SK-N-SH (cell line): ENCODE results near the gene FOXD4L1. TPM values are rescaled to one million over a fixed set of nuclear protein-coding genes. Genes with fewer than 3 reads are reported as not detected.
"Not testable (repeated sequence)": the region's sequence is repeated elsewhere in the genome, so short reads cannot be mapped to it uniquely, and the experiment has no call there.

Experiments
- CTCF ChIA-PET: fragments of 300-600, 350-600 bp; formaldehyde crosslinking; extraction: SDS; loops from one replicate; lab custom pipeline; 2021; lab: Yijun Ruan, JAX
- POLR2A ChIA-PET: fragments of 350-600 bp; sonication (Branson Sonifier 250); formaldehyde crosslinking; extraction: SDS; loops from one replicate; lab custom pipeline; 2020; ENCODE audit warnings: antibody characterized with exemption, inconsistent platforms; lab: Yijun Ruan, JAX
- DNase-seq: peaks from one replicate; pipeline ENCODE4 v3.0.0; 2012
- H2AFZ ChIP-seq: fragments of 200-600 bp; sonication (generic); 2 replicates; pipeline ENCODE4 v1.8.1; 2016; ENCODE audit warnings: antibody characterized with exemption, mild to moderate bottlenecking, low read depth
- H3F3A ChIP-seq: fragments of 200-600 bp; sonication (generic); replicated peaks from 2 replicates; pipeline ENCODE3; 2016; ENCODE audit warnings: antibody characterized with exemption, mild to moderate bottlenecking; ENCODE audit not compliant: insufficient read depth
- H3K27ac ChIP-seq, 2 experiments: fragments of 200-500 bp in 1 of 2; fragments of 200-600 bp in 1 of 2; sonication (Bioruptor generic) in 1 of 2; sonication (generic), shearing (Covaris generic) in 1 of 2; 2 replicates each; pipeline versions ENCODE4 v1.5.1 to v1.6.1; 2014 to 2016; ENCODE audit warnings: low read depth in 2 of 2, inconsistent platforms in 1 of 2, low read length in 1 of 2, mild to moderate bottlenecking in 1 of 2, mixed read lengths in 1 of 2
- H3K27me3 ChIP-seq: fragments of 200-600 bp; sonication (generic), shearing (Covaris generic); 2 replicates; pipeline ENCODE4 v1.6.1; 2016; ENCODE audit warnings: mixed run types; ENCODE audit not compliant: insufficient read depth
- H3K36me3 ChIP-seq, 2 experiments: fragments of 200-500 bp in 1 of 2; fragments of 200-600 bp in 1 of 2; sonication (Bioruptor generic) in 1 of 2; sonication (generic) in 1 of 2; replicated peaks in 1 of 2; 2 replicates each; pipeline versions ENCODE3 to v1.5.1; 2014 to 2016; ENCODE audit warnings: low read length in 1 of 2, mild to moderate bottlenecking in 1 of 2; ENCODE audit not compliant: insufficient read depth in 2 of 2, control insufficient read depth in 1 of 2
- H3K4me1 ChIP-seq, 2 experiments: fragments of 200-500 bp in 1 of 2; fragments of 200-600 bp in 1 of 2; sonication (Bioruptor generic) in 1 of 2; sonication (generic), shearing (Covaris generic) in 1 of 2; 2 replicates each; pipeline versions ENCODE4 v1.5.1 to v1.6.1; 2014 to 2016; ENCODE audit warnings: low read depth in 1 of 2, low read length in 1 of 2, mixed run types in 1 of 2; ENCODE audit not compliant: insufficient read depth in 2 of 2, control insufficient read depth in 1 of 2
- H3K4me2 ChIP-seq: fragments of 200-600 bp; sonication (generic), shearing (Covaris generic); 2 replicates; pipeline ENCODE4 v1.6.1; 2017; ENCODE audit warnings: mixed run types
- H3K4me3 ChIP-seq, 2 experiments: fragments of 200-500 bp in 1 of 2; fragments of 200-600 bp in 1 of 2; sonication (Bioruptor generic) in 1 of 2; sonication (generic), shearing (Covaris generic) in 1 of 2; 2 replicates each; pipeline versions ENCODE4 v1.5.1 to v1.8.1; 2014 to 2016; ENCODE audit warnings: low read depth in 2 of 2, inconsistent platforms in 1 of 2, low read length in 1 of 2, mild to moderate bottlenecking in 1 of 2, mixed read lengths in 1 of 2, moderate library complexity in 1 of 2
- H3K79me2 ChIP-seq: fragments of 200-600 bp; sonication (generic); 2 replicates; pipeline ENCODE4 v1.8.1; 2017; ENCODE audit warnings: mild to moderate bottlenecking; ENCODE audit not compliant: insufficient read depth
- H3K9ac ChIP-seq: fragments of 200-600 bp; sonication (generic); 2 replicates; pipeline ENCODE4 v1.6.1; 2017; ENCODE audit warnings: mixed run types
- H3K9me2 ChIP-seq: fragments of 200-600 bp; sonication (generic); 2 replicates; pipeline ENCODE4 v1.6.1; 2017; ENCODE audit warnings: mixed run types
- H3K9me3 ChIP-seq: fragments of 200-600 bp; sonication (generic); 2 replicates; pipeline ENCODE4 v1.6.1; 2017; ENCODE audit warnings: mixed run types, mild to moderate bottlenecking, moderate library complexity
- H4K20me1 ChIP-seq: fragments of 200-600 bp; sonication (generic); 2 replicates; pipeline ENCODE4 v1.6.1; 2017; ENCODE audit warnings: mild to moderate bottlenecking, mixed run types; ENCODE audit not compliant: insufficient read depth
- WGBS: methylation state at CpG from one replicate; pipeline ENCODE4 v1.1.6; 2017; ENCODE audit warnings: low lambda C conversion rate; 5-methylcytosine and 5-hydroxymethylcytosine counted together
- polyA plus RNA-seq, 3 experiments: library from polyadenylated mRNA; depleted of rRNA; stranded (reverse); fragments of >200 nt; gene quantifications; 2 replicates each; pipeline ENCODE4 v1.2.3, GENCODE V29; 2012

Gene FOXD4L1
- polyA plus RNA-seq, 1 of the 3 experiments (the other 2 are of a cell fraction) = 0.10 TPM

DNA sequence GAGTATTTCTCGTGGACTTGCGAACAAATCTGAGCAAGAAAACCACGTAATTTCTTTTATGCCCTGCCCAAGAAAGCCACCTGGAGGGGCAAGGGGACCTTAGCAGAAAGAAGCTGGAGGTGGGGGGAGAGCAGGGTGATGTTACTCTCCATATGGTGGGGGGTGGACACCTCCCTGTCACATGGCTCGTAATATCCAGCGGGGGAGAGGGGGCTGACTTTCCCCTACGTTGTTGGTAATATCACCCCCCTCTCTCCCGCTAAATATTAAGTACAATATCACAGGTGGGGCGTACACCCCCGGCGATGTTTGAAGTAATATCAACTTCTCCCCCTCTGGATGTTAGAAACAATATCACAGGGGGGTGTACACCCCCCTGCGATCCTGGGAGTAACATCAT, 9.7 kb downstream of the FOXD4L1 start:
- H3F3A ChIP-seq, DNase-seq, H3K36me3 ChIP-seq, H3K4me2 ChIP-seq, H3K4me3 ChIP-seq, H3K4me1 ChIP-seq, H3K27ac ChIP-seq, H3K9ac ChIP-seq, H3K79me2 ChIP-seq, POLR2A ChIA-PET, H3K9me2 ChIP-seq, H3K9me3 ChIP-seq, H4K20me1 ChIP-seq, CTCF ChIA-PET, H2AFZ ChIP-seq: not testable (repeated sequence)
- H3K27me3 ChIP-seq = peaks cover 19% of the 10 kb centered on the region; the same call in 1 of the 2 replicates
- 4% methylated on average over 11 of the region's 11 CpGs for WGBS

DNA sequence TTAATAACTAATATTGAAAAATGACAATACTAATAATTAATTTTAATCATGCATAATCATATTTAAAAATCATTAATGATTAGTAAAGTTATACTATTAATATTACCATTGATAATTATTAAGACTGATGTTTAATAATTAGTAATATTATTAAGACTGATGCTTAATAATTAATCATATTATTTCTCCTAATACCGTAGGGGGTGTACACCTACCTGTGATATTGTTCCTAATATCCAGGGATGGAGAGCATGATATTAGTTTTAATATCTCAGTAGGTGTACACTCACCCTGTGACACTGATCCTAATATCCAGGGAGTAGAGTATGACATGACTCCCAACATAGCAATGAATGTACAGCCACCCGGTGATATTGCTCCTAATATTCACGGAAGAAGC, 12.4 kb downstream of the FOXD4L1 start:
- DNase-seq, H3K4me1 ChIP-seq, H3K4me3 ChIP-seq, CTCF ChIA-PET, H3K27ac ChIP-seq, H3K36me3 ChIP-seq, POLR2A ChIA-PET, H2AFZ ChIP-seq, H3K9me2 ChIP-seq, H3F3A ChIP-seq, H3K9ac ChIP-seq, H3K9me3 ChIP-seq, H3K79me2 ChIP-seq, H3K4me2 ChIP-seq, H4K20me1 ChIP-seq: not testable (repeated sequence)
- WGBS = 0% methylated on average over 1 of the region's 3 CpGs
- peaks cover 14% of the 10 kb centered on the region; the same call in 1 of the 2 replicates for H3K27me3 ChIP-seq

DNA sequence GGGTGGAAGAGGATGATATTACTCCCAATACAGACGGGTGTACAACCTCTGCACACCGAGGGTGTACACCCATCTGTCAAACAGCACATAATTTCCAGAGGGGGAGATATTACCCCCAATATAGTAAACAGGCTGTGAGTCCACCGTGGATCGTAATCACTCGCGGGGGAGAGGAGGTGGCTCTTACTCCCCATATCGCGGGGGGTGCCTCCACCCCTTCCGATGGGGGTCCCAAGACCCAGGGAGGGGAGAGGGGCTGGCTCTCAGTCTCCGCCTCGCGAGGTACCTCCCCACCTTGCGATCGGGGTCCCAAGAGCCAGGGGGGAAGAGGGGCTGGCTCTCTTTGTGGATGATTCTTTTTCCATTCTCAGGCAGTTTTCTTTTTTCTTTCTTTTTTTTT, 13.4 kb downstream of the FOXD4L1 start:
- H3K9me2 ChIP-seq, H3K4me3 ChIP-seq, H3K9ac ChIP-seq, POLR2A ChIA-PET, H3F3A ChIP-seq, H3K79me2 ChIP-seq, CTCF ChIA-PET, H2AFZ ChIP-seq, H4K20me1 ChIP-seq, H3K36me3 ChIP-seq, H3K9me3 ChIP-seq, H3K4me1 ChIP-seq, H3K27ac ChIP-seq, H3K4me2 ChIP-seq: not testable (repeated sequence)
- 25% methylated on average over 9 of the region's 14 CpGs for WGBS
- peak; percentile 4 for DNase-seq
- H3K27me3 ChIP-seq = peaks cover 14% of the 10 kb centered on the region; the same call in 1 of the 2 replicates

DNA sequence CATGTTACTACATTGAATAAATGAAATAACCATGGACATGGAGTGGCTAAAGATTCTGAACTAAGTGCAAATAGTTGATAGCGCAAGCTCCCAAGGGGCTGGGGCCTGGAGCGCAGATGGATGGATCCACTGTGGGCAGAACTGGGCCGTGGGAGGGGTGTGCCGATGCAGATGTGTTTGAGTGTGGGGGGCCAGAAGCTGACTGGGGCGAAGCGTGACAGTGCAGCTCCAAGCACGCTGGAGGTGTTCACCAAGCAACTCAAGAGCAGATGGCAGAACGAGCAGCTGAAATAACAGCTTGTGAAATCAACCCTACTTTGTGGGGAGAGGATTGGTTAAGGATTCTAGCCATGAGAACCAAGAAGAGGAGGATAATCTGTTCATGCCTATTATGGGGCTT, 17.0 kb downstream of the FOXD4L1 start:
- H3F3A ChIP-seq, H3K4me2 ChIP-seq, DNase-seq, H3K79me2 ChIP-seq, H2AFZ ChIP-seq, H3K4me3 ChIP-seq, H3K9ac ChIP-seq, H3K9me2 ChIP-seq, H3K4me1 ChIP-seq, H4K20me1 ChIP-seq, H3K36me3 ChIP-seq, CTCF ChIA-PET, H3K9me3 ChIP-seq, POLR2A ChIA-PET, H3K27me3 ChIP-seq, H3K27ac ChIP-seq: not testable (repeated sequence)
- 24% methylated on average over 8 of the region's 8 CpGs for WGBS

DNA sequence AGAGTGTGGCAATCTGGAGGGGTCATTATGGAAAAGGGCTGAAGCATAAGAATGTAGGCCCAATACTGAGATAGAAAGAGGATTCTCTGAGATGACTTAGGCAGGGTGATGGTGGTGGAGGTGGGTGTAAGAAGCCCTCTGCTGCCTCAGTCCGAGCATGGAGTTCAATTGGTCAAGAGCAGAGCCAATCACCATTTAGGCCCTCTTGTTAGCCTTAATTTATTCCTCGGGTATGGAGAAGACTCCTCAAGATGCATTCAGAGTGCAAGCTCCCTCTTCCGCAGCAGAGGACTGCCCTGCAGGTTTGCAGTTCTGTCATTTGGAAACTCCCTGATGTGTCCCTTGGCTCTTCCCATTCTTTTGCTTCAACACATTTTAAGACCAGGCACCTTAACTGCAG, 17.5 kb downstream of the FOXD4L1 start:
- H4K20me1 ChIP-seq, H3K9me3 ChIP-seq, H3K27ac ChIP-seq, H3K79me2 ChIP-seq, CTCF ChIA-PET, H3F3A ChIP-seq, POLR2A ChIA-PET, DNase-seq, H3K4me3 ChIP-seq, H3K36me3 ChIP-seq, H2AFZ ChIP-seq, H3K27me3 ChIP-seq, H3K4me2 ChIP-seq, H3K9me2 ChIP-seq, H3K4me1 ChIP-seq, H3K9ac ChIP-seq: not testable (repeated sequence)
- 18% methylated on average over 3 of the region's 3 CpGs for WGBS

DNA sequence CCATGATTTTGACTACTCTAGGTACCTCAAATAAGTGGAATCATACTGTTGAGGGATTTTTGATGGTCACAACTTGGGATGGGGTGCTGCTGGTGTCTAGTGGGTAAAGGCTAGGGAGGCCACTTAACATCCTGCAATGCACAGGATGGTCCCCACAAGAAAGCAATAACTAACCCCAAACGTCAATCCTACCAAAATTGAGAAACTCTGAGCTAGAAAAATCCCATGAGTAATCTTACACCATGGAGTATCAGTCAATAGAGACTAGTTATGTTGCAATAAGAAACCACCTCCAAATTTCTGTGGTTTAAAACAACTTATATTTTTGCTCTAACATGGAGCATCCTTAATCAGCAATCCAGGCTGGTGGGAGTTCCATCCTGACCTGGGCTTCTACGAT, 18.6 kb downstream of the FOXD4L1 start:
- H3K4me2 ChIP-seq, POLR2A ChIA-PET, H3K79me2 ChIP-seq, H3F3A ChIP-seq, H2AFZ ChIP-seq, H3K9me2 ChIP-seq, H3K4me1 ChIP-seq, H3K9ac ChIP-seq, CTCF ChIA-PET, H3K36me3 ChIP-seq, H3K4me3 ChIP-seq, DNase-seq, H3K27ac ChIP-seq, H4K20me1 ChIP-seq, H3K9me3 ChIP-seq, H3K27me3 ChIP-seq: not testable (repeated sequence)
- 0% methylated on average over 1 of the region's 2 CpGs for WGBS

DNA sequence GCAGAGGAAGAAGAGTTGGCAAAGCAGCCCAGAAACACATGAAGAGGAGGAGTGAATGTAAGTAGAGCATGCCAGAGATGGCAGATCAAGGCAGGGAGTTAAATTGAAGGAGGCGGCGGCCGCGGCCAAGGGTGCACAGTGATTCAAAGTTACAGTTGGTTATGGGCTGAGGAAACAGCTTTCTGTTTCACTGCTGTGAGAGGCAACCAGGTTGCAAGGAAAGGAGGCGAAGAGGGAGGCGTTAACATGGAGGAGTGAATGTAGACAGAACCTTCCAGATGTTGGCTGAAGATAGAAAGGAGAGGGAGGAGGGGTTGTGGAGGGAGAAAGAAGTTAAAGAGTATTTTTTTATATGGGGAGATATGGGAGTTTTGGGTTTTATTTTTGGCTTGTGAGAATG, 22.4 kb downstream of the FOXD4L1 start:
- H3F3A ChIP-seq, CTCF ChIA-PET, H3K4me2 ChIP-seq, DNase-seq, H2AFZ ChIP-seq, H3K4me3 ChIP-seq, H3K9me2 ChIP-seq, H3K27ac ChIP-seq, H3K79me2 ChIP-seq, POLR2A ChIA-PET, H3K4me1 ChIP-seq, H4K20me1 ChIP-seq, H3K9ac ChIP-seq, H3K27me3 ChIP-seq, H3K36me3 ChIP-seq, H3K9me3 ChIP-seq: not testable (repeated sequence)
- WGBS = 11% methylated on average over 6 of the region's 6 CpGs
